GM12891 (cell line): ENCODE data around the gene KIF1A.

Experiments used
- POLR2A ChIP-seq: IDR thresholded peaks from 2 replicates; pipeline ENCODE4 v1.6.1; 2011; ENCODE audit warnings: low read depth, low read length, control low read depth
- POLR2AphosphoS5 ChIP-seq: IDR thresholded peaks from 2 replicates; pipeline ENCODE4 v1.6.1; 2011; ENCODE audit warnings: low read depth, low read length, control low read depth
- POU2F2 ChIP-seq: IDR thresholded peaks from 2 replicates; pipeline ENCODE4 v1.6.1; 2011; ENCODE audit warnings: low read depth, mild to moderate bottlenecking, control low read depth, low read length, moderate library complexity
- TAF1 ChIP-seq: IDR thresholded peaks from 2 replicates; pipeline ENCODE4 v1.6.1; 2011; ENCODE audit warnings: low read depth, low read length, control low read depth

DNA sequence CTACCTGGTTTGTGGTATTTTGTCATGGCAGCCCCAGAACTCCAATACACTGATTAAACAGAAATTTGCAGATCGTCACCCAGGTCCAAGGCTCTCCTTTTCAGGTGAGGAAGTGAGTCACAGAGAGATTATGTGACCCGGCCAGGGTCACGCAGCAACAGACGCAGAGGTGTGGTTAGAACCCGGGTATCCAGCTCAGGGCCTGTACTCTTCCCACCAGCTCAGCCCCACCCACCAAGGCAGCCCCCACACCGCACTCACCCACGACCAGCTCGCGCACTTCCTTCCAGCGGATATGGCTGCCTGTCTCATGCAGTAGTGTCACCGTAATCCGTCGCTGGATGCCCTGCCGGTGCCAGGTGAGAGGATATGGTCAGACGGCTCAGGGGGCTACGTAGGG is 80.2 kb downstream of the KIF1A start:
- no peak for TF ChIP-seq POLR2A
- TF ChIP-seq POLR2AphosphoS5: no peak
- no peak for TF ChIP-seq TAF1
- TF ChIP-seq POU2F2: no peak
